ENCODE results near the gene KRTAP10-5. TPM values are rescaled to one million over a fixed set of nuclear protein-coding genes. Genes with fewer than 3 reads are reported as not detected.

KRTAP10-5 gene
- total RNA-seq, 1 donor from 2014 or later, result not detected

- Mint-ChIP-seq H3K4me1 (no peaks in the 10 kb centered on the region), H3K4me3 (no peak overlapping the region), H3K27ac (no peak overlapping the region), H3K27me3 (ENCODE audit: low read depth) (no peaks in the 10 kb centered on the region), H3K9me3 (no peaks in the 10 kb centered on the region), H3K36me3 (no peaks in the 10 kb centered on the region)
- no peak for TF ChIP-seq CTCF (IDR thresholded peaks at IDR 0.05; ENCODE audit: unreplicated experiment)
- DNase-seq (ENCODE audit: low spot score in 2 of 2, unreplicated experiment in 2 of 2), result no peak
Observed at GRCh38 chr21:44529503-44530125, 50.8 kb downstream of the KRTAP10-5 start.

Other genes with a start within 250 kb of the KRTAP10-5 start
- 27.6 to 34.0 TPM (median 32.0 TPM) in 3 replicates for gene CFAP410, start 241.2 kb downstream of the KRTAP10-5 start, total RNA-seq
- gene TRPM2, start 227.0 kb downstream of the KRTAP10-5 start, total RNA-seq, result 0.09 to 0.16 TPM (median 0.09 TPM) in 3 replicates
- 10.9 to 11.9 TPM (median 11.8 TPM) in 3 replicates for gene LRRC3, start 125.1 kb downstream of the KRTAP10-5 start, total RNA-seq
- gene KRTAP10-1, start 40.4 kb downstream of the KRTAP10-5 start, total RNA-seq, result not detected in 3 replicates
- gene KRTAP10-2, start 29.1 kb downstream of the KRTAP10-5 start, total RNA-seq, result not detected in 3 replicates
- not detected in 3 replicates for gene KRTAP10-3, start 21.8 kb downstream of the KRTAP10-5 start, total RNA-seq
- gene KRTAP10-4, start 6.9 kb downstream of the KRTAP10-5 start, total RNA-seq, result not detected in 3 replicates
- not detected in 3 replicates for gene KRTAP10-6, start 11.9 kb upstream of the KRTAP10-5 start, total RNA-seq
- gene KRTAP10-7, start 20.0 kb upstream of the KRTAP10-5 start, total RNA-seq, result not detected in 3 replicates
- gene KRTAP10-8, start 31.5 kb upstream of the KRTAP10-5 start, total RNA-seq, result not detected in 3 replicates
- not detected in 3 replicates for gene KRTAP10-9, start 46.5 kb upstream of the KRTAP10-5 start, total RNA-seq
- not detected in 3 replicates for gene KRTAP10-10, start 56.8 kb upstream of the KRTAP10-5 start, total RNA-seq
- gene KRTAP10-11, start 65.8 kb upstream of the KRTAP10-5 start, total RNA-seq, result not detected in 3 replicates
- not detected in 3 replicates for gene KRTAP12-4, start 74.1 kb upstream of the KRTAP10-5 start, total RNA-seq
- gene KRTAP12-3, start 77.3 kb upstream of the KRTAP10-5 start, total RNA-seq, result not detected in 3 replicates
- not detected in 3 replicates for gene KRTAP12-2, start 86.3 kb upstream of the KRTAP10-5 start, total RNA-seq
- gene KRTAP12-1, start 101.6 kb upstream of the KRTAP10-5 start, total RNA-seq, result not detected in 3 replicates
- gene KRTAP10-12, start 116.6 kb upstream of the KRTAP10-5 start, total RNA-seq, result not detected in 3 replicates
- gene TSPEAR, start 131.0 kb upstream of the KRTAP10-5 start, total RNA-seq, result 0.09 to 0.11 TPM (median 0.11 TPM) in 3 replicates
- 95.4 to 102 TPM (median 97.2 TPM) in 3 replicates for gene UBE2G2, start 221.2 kb upstream of the KRTAP10-5 start, total RNA-seq
- 82.2 to 84.5 TPM (median 83.9 TPM) in 3 replicates for gene SUMO3, start 237.5 kb upstream of the KRTAP10-5 start, total RNA-seq

Measured in mesothelial cell of epicardium (in vitro differentiated cells).